T47D (cell line): ENCODE results near the gene OR2AT4.
"Not testable (repeated sequence)": the region's sequence is repeated elsewhere in the genome, so short reads cannot be mapped to it uniquely, and the experiment has no call there.

Experiments
- DNase-seq, 2 experiments: peaks; one replicate each; pipeline versions ENCODE4 v3.0.0 to v3.0.0-alpha.2; 2011 to 2012; ENCODE audit warnings: low read depth in 1 of 2, low spot score in 1 of 2
- JUND ChIP-seq: IDR thresholded peaks from 2 replicates; pipeline ENCODE4 v1.6.1; 2012; ENCODE audit warnings: low read depth
- in situ Hi-C: cut with HindIII; loops from 2 replicates; pipeline ENCODE4 v1.10.0; 2016; ENCODE audit warnings: low sequenced_read_pairs, low pct_unique_long_range_greater_than_20kb

The OR2AT4 gene

DNA sequence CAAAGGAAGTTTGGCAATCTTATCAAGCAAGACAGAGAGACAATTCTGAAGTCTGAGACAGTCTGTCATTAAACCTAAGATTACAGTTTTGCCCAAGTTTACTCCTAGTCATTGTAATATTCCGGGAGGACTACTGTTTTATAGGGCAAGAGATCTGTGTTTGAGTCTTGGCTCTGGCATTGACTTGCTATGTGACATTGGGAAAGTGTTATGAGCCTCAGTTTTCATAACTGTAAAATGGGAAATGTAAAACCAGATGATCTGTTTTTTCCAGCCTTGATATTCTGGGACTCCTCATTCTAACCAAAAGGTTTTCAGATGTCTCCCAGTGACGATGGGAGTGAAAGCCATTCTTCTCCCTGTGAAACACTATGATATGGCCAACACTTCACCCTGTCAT lies 29.9 kb upstream of the OR2AT4 start:
- in situ Hi-C loops = no loop called here
- DNase-seq = no peak
- TF ChIP-seq JUND = no peak

DNA sequence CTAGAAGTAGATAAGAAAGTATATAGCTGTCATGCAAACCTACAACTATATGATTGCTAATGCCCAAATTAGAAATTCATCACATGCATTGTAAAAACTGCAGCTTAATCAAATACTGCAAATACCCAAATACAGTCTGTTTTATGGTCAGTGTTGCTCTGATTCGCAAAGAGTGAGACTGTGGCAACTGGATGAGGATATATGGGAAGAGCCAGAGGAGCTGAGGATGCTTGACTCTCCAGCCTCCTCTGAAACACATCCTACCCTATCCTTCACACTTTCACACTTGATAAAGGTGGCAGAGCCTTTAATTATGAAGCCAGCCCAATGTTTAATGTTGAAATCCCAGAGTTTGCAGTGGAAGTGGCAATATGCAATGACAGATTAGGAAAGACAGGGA lies 21.9 kb upstream of the OR2AT4 start:
- in situ Hi-C loops = no loop called here
- no peak for TF ChIP-seq JUND
- DNase-seq = no peak

DNA sequence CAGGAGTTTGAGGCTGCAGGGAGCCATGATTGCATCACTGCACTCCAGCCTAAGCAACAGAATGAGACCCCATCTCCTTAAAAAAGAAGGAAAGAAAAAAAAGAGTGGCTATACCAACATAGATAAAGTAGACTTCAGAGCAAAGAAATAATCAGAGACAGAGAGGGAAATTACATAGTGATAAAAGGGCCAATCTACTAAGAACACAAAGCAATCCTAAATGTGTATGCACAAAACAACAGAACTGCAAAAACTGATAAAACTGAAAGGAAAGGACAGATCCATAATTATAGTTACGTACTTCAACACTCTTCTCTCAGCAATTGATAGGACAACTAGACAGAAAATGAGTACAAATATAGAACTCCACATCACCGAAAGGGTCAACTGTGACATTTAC lies 17.8 kb upstream of the OR2AT4 start:
- no peak for DNase-seq
- in situ Hi-C loops = no loop called here
- no peak for TF ChIP-seq JUND

DNA sequence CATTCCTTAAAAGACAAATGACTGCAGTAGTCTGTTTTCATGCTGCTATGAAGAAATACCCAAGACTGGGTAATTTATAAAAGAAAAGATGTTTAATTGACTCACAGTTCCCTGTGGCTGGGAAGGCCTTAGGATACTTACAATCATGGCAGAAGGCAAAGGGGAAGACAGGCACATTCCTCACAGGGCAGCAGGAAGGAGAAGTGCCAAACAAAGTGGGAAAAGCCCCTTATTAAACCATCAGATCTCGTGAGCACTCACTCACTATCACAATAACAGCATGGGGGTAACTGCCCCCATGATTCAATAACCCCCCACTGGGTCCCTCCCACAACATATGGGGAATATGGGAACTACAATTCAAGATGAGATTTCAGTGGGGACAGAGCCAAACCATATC lies 16.4 kb upstream of the OR2AT4 start:
- TF ChIP-seq JUND = no peak
- DNase-seq = no peak
- in situ Hi-C loops = no loop called here

DNA sequence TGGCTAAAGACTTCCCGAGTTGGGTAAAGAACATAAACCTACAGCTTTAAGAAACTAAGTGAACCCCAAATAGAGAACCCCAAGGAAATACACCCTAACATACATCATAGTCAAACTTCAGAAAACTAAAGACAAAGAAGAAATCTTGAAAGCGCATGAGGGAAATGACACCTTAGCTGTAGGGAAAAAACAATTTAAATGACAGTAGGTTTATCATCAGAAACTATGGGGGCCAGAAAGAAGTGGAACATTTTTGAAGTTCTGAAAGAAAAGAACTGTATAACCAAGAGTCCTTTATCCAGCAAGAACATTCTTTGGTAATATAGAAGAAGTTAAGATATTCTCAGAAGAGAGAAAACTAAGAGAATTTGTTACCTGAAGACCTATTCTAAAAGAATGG lies 15.5 kb upstream of the OR2AT4 start:
- in situ Hi-C loops = no loop called here
- DNase-seq = no peak
- TF ChIP-seq JUND = no peak

DNA sequence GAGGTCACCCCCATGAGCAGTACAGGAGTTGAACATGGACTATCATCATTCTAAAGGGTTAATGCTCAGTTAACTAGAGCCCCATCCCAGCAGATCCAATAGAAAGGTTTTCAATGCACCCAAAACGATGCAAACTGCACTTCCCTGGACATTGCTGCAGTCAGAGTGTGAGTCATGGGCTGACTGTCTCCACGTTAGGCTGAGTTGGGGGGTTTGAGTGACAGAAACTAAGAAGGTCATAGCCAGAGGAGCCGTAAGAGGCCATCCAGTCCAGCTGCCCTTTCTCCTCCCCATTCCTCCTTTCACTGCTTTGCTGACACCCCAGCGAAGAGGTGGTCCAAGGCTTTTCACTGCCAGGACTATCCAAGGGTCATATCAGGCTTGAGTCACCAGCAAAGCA lies 10.5 kb upstream of the OR2AT4 start:
- in situ Hi-C loops = no loop called here
- TF ChIP-seq JUND = no peak
- no peak for DNase-seq

DNA sequence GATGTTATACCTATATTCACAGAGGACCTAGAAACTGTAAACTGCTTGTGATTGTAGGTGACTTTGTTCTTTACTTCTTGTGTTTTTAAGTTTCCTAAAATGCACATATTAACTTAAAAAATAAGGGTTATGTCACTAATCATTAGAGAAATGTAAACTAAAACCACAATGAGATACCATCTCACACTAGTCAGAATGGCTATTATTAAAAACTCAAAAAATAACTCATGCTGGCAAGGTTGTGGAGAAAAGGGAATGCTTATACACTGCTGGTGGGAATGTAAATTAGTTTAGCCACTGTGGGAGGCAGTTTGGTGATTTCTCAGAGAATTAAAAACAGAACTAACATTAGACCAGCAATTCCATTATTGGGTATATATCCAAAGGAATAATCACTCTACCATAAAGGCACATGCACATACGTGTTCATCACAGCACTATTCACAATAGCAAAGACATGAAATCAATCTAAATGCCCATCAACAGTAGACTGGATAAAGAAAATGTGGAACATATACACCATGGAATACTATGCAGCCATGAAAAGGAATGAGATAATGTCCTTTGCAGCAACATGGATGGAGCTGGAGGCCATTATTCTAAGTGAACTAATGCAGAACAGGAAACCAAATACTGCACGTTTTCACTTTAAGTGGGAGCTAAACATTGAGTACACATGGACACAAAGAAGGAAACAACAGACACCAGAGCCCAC lies 9.4 kb upstream of the OR2AT4 start:
- in situ Hi-C loops, DNase-seq: not testable (repeated sequence)

DNA sequence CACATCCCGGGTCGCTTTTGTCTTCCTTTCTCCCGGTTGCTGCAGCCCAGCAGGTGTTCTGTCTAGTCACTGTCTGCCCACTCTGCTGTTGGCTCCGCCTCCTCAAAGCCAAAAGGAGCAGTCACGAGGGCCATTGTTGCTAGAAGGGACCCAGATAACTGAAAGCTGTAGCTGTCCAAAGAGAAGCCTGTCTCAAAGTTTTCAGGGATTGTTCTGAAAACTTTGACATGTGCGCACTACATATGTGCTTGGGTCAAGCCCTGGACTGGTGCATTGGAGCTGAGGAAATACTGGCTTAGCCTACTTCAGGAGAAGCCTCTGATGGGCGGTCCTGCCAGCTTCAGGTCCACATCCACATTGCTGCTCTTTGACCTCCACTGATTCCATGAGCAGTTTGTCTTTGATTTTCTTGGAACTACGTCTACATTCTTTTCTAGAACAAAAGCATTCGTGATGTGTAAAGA lies 8.8 kb upstream of the OR2AT4 start:
- in situ Hi-C loops = no loop called here
- TF ChIP-seq JUND = no peak
- DNase-seq = peak in 1 of 2 experiments; percentile 25

DNA sequence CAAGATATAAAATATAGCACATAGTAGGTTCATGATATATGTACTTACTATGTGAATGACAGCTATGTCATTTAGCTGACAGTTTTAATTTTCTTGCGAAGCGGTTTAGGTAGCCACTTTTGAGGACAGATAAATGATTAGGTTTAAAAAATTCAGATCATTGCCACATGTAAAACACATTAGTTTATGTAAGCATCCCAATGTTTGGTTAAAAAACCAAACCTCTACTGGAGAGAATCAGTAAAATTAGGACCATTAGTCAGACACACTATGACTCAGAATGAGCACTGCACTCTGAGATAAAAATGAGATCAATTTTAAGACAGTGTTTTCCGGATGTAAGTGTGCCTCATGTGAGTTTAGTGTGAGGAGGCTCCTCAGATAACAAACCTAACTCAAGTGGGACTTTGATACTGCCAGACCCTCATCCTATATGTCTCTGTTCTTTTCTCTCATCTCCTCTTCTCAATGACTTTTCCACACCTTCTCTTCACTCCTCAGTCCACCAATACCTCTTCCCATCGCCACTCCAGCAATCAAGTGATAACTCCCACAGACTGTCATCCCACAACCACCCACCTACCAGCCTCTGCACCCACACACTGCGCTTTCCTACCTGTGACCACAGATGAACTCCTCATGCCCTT lies 6.8 kb upstream of the OR2AT4 start:
- in situ Hi-C loops = no loop called here
- DNase-seq = no peak
- TF ChIP-seq JUND = no peak

DNA sequence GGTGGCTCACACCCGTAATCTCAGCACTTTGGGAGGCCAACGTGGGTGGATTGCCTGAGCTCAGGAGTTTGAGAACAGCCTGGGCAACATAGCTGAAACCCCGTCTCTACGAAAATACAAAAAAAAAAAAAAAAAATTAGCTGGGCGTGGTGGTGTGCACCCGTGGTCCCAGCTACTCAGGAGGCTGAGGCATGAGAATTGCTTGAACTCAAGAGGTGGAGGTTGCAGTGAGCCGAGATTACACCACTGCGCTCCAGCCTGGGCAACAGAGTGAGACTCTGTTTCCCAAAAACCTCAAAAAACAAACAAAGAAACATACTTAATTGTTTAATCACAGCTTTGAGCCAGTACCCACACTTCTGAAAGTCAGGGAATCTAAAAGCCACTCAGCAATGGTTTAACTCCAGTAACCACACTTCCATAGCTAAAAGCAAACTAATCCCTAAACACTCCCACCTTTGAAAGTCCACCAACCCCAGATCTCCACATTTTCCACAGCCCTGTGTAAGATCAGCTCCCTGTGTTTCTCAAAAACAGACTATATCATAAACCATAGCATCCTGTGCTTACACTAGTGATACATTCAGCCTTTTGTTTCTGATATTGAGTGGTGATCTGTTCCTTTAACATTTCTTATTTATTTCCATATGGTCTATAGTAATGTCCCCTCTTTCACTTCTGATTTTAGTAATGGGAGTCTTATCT lies 4.9 kb upstream of the OR2AT4 start:
- DNase-seq = no peak
- in situ Hi-C loops = no loop called here
- no peak for TF ChIP-seq JUND

DNA sequence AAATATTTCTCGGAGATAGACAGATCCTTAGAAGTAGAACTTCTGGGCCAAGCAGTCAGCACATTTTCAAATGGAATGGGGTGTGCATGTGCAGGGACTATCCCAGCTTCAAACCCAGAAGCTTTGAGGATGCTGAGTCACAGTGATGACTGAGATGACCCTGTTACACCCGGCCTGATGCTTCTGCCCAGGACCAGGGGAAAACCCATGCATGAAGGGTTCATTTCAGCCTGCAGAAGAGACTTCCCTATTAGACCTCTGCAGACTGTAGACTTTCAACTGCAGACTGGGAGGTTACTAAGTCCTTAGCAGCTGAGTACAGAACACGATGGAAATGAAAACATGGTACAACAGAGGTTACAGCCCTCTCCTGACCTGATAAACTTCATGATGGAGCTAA lies 3.6 kb upstream of the OR2AT4 start:
- no peak for DNase-seq
- in situ Hi-C loops = no loop called here
- no peak for TF ChIP-seq JUND

DNA sequence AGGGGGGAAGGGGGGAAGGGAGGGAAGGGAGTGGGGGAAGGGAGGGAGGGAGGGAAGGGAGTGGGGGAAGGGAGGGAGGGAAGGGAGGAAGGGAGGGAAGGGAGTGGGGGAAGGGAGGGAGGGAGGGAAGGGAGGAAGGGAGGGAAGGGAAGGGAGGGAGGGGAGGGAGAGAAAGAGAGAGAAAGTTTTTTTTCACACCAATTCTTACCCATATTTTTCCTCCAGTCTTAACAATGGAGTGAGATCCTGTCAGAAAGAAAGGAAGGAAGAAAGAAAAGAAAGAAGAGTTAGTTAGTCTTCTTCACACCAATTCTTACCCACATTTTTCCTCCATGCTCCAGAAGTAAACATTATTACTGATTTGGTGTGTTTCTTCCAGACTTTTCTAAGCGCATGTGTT lies 3.0 kb upstream of the OR2AT4 start:
- no peak for DNase-seq
- no peak for TF ChIP-seq JUND
- in situ Hi-C loops = no loop called here

DNA sequence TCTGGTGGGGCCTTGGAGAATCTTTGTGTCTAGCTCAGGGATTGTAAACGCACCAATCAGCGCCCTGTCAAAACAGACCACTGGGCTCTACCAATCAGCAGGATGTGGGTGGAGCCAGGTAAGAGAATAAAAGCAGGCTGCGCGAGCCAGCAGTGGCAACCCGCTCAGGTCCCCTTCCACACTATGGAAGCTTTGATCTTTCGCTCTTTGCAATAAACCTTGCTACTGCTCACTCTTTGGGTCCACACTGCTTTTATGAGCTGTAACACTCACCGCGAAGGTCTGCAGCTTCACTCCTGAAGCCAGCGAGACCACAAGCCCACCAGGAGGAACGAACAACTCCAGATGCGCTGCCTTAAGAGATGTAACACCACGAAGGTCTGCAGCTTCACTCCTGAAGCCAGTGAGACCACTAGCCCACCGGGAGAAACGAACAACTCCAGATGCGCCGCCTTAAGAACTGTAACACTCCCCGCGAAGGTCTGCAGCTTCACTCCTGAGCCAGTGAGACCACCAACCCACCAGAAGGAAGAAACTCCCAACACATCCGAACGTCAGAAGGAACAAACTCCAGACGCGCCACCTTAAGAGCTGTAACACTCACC lies 2.3 kb upstream of the OR2AT4 start:
- in situ Hi-C loops = not testable (repeated sequence)

DNA sequence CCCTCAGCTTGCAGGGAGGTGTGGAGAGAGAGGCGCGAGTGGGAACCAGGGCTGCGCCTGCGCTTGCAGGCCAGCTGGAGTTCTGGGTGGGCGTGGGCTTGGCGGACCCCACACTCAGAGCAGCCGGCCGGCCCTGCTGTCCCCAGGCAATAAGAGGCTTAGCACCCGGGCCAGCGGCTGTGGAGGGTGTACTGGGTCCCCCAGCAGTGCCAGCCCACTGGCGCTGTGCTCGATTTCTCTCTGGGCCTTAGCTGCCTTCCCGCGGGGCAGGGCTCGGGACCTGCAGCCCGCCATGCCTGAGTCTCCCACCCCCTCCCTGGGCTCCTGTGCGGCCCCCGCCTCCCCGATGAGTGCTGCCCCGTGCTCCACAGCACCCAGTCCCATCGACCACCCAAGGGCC lies 1.5 kb upstream of the OR2AT4 start:
- DNase-seq, in situ Hi-C loops: not testable (repeated sequence)

More for the DNA sequence above, 2.3 kb upstream of the OR2AT4 start:
- DNase-seq = not testable (repeated sequence)
